ENCODE results near the gene VEPH1.
A peak's percentile ranks its signal among the peaks of the same experiment; 100 is the strongest.

VEPH1 gene

DNA sequence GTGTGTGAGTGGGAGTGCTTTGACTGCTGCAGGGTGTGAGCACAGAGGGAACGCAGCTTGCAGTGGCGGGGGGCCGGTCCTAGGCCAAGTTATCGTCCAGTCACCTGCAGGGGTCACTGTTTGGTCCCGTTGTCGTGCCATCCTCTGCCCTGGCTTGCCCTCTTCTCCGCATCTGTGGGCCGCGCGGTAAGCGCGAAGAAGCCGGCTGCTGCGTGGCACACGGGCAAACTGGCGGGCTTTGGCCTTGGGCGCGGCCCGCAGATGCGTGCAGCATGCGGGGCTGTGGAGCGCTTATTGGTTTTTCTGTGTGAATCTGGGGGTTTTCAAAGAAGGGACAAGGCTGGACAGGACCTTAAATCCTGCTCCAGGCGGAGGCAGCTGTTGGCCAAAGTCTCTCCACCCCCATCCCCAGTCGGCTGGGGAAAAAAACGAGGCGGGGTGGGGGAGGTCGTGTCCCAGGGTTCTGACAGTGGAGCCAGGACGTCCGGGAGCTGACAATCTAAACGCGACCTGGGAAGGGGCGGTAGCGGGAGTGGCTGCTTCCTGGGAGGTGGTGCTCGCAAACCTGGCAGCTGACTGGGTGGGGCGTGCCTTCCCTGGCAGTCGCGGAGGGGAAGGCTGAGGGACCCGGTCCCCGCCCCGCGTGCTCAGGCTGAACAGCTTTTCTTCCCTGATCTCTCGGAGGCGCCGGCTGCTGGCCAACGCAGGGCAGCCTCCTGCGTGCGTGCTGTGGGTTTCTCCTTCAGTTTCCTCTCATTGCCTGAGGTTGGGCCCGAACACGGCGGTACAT lies 39.7 kb upstream of the VEPH1 start:
- Histone ChIP-seq H3K4me3 (ENCODE audit: low read length) (peak overlapping the region; percentile 30), H3K36me3 (ENCODE audit: control insufficient read depth, insufficient read depth, low read length) (no peaks in the 10 kb centered on the region), H3K27me3 (ENCODE audit: insufficient read depth, low read length, poor library complexity) (no peaks in the 10 kb centered on the region), H4K8ac (ENCODE audit: low read depth, low read length) (no peak overlapping the region), H3K4me2 (ENCODE audit: low read length) (peak overlapping the region; percentile 56), H3K79me1 (ENCODE audit: low read length) (no peaks in the 10 kb centered on the region), H2BK15ac (replicated peaks; ENCODE audit: low read depth) (no peak overlapping the region), H3K56ac (ENCODE audit: low read length) (peak overlapping the region; percentile 80), H3K9ac (ENCODE audit: low read length) (peak overlapping the region; percentile 61), H3K4me1 (ENCODE audit: control insufficient read depth, low read depth, low read length) (no peaks in the 10 kb centered on the region), H3K4ac (ENCODE audit: low read depth, low read length) (no peak overlapping the region), H2BK120ac (ENCODE audit: low read depth, low read length) (no peak overlapping the region), H3K23ac (ENCODE audit: low read length) (no peak overlapping the region), H4K5ac (ENCODE audit: low read length) (no peak overlapping the region), H2BK5ac (ENCODE audit: low read length) (no peak overlapping the region), H3K18ac (ENCODE audit: low read length) (no peak overlapping the region), H3K27ac (ENCODE audit: low read depth, low read length) (no peak overlapping the region), H2AK5ac (ENCODE audit: low read length) (no peak overlapping the region), H3K79me2 (ENCODE audit: control insufficient read depth, insufficient read depth, low read length) (no peaks in the 10 kb centered on the region)
- peak; percentile 70 for DNase-seq
- WGBS (ENCODE audit: extremely low coverage, insufficient coverage, low lambda C conversion rate) = no CpG with 5 or more reads among the region's 50 CpGs

- Histone ChIP-seq H4K8ac (ENCODE audit: low read depth, low read length) (no peak overlapping the region), H4K5ac (ENCODE audit: low read length) (no peak overlapping the region), H3K4me2 (ENCODE audit: low read length) (no peak overlapping the region), H3K23ac (ENCODE audit: low read length) (no peak overlapping the region), H3K4me1 (ENCODE audit: control insufficient read depth, low read depth, low read length) (no peaks in the 10 kb centered on the region), H2BK15ac (replicated peaks; ENCODE audit: low read depth) (no peak overlapping the region), H2BK120ac (ENCODE audit: low read depth, low read length) (no peak overlapping the region), H2BK5ac (ENCODE audit: low read length) (no peak overlapping the region), H3K56ac (ENCODE audit: low read length) (no peak overlapping the region), H3K79me1 (ENCODE audit: low read length) (no peaks in the 10 kb centered on the region), H3K27ac (ENCODE audit: low read depth, low read length) (no peak overlapping the region), H3K27me3 (ENCODE audit: insufficient read depth, low read length, poor library complexity) (no peaks in the 10 kb centered on the region), H3K4me3 (ENCODE audit: low read length) (no peak overlapping the region), H3K4ac (ENCODE audit: low read depth, low read length) (no peak overlapping the region), H3K18ac (ENCODE audit: low read length) (no peak overlapping the region), H3K79me2 (ENCODE audit: control insufficient read depth, insufficient read depth, low read length) (no peaks in the 10 kb centered on the region), H3K9ac (ENCODE audit: low read length) (no peak overlapping the region), H2AK5ac (ENCODE audit: low read length) (no peak overlapping the region), H3K36me3 (ENCODE audit: control insufficient read depth, insufficient read depth, low read length) (no peaks in the 10 kb centered on the region)
- WGBS (ENCODE audit: extremely low coverage, insufficient coverage, low lambda C conversion rate) = no CpG with 5 or more reads among the region's 6 CpGs
- DNase-seq = no peak
Observed at GRCh38 chr3:157541506-157542236, 38.5 kb upstream of the VEPH1 start.

- H3K23ac ChIP-seq (ENCODE audit: low read length) = no peak overlapping the region
- H3K27ac ChIP-seq (ENCODE audit: low read depth, low read length) = no peak overlapping the region
- no CpG with 5 or more reads among the region's 3 CpGs for WGBS (ENCODE audit: extremely low coverage, insufficient coverage, low lambda C conversion rate)
- H3K79me1 ChIP-seq (ENCODE audit: low read length) = no peaks in the 10 kb centered on the region
- H4K5ac ChIP-seq (ENCODE audit: low read length) = no peak overlapping the region
- H3K9ac ChIP-seq (ENCODE audit: low read length) = no peak overlapping the region
- H2BK5ac ChIP-seq (ENCODE audit: low read length) = no peak overlapping the region
- no peaks in the 10 kb centered on the region for H3K79me2 ChIP-seq (ENCODE audit: control insufficient read depth, insufficient read depth, low read length)
- no peaks in the 10 kb centered on the region for H3K36me3 ChIP-seq (ENCODE audit: control insufficient read depth, insufficient read depth, low read length)
- no peaks in the 10 kb centered on the region for H3K27me3 ChIP-seq (ENCODE audit: insufficient read depth, low read length, poor library complexity)
- no peak overlapping the region for H3K4me3 ChIP-seq (ENCODE audit: low read length)
- no peak overlapping the region for H3K4me2 ChIP-seq (ENCODE audit: low read length)
- no peak overlapping the region for H2BK15ac ChIP-seq (replicated peaks; ENCODE audit: low read depth)
- DNase-seq = no peak
- no peaks in the 10 kb centered on the region for H3K4me1 ChIP-seq (ENCODE audit: control insufficient read depth, low read depth, low read length)
- no peak overlapping the region for H2BK120ac ChIP-seq (ENCODE audit: low read depth, low read length)
- H3K18ac ChIP-seq (ENCODE audit: low read length) = no peak overlapping the region
- no peak overlapping the region for H3K56ac ChIP-seq (ENCODE audit: low read length)
- no peak overlapping the region for H3K4ac ChIP-seq (ENCODE audit: low read depth, low read length)
- H2AK5ac ChIP-seq (ENCODE audit: low read length) = no peak overlapping the region
- H4K8ac ChIP-seq (ENCODE audit: low read depth, low read length) = no peak overlapping the region
Observed at GRCh38 chr3:157540656-157541055, 37.4 kb upstream of the VEPH1 start.

DNA sequence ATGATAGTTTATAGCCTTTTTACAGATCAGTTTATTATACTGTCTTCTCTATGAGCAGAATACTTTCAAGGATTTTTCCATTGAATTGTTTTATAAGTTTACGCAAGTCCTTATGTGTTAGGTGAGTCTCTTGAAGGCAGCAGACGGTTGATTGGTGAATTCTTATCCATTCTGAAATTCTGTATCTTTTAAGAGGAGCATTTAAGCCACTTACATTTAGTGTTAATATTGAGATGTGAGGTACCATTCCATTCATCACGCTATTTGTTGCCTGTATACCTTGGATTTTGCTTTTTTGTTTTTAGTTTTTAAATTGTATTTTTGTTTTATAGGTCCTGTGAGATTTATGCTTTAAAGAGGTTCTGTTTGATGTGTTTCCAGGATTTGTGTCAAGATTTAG lies 32.5 kb upstream of the VEPH1 start:
- no peaks in the 10 kb centered on the region for H3K36me3 ChIP-seq (ENCODE audit: control insufficient read depth, insufficient read depth, low read length)
- no peak overlapping the region for H3K18ac ChIP-seq (ENCODE audit: low read length)
- no peaks in the 10 kb centered on the region for H3K79me1 ChIP-seq (ENCODE audit: low read length)
- no peaks in the 10 kb centered on the region for H3K27me3 ChIP-seq (ENCODE audit: insufficient read depth, low read length, poor library complexity)
- no peak overlapping the region for H4K8ac ChIP-seq (ENCODE audit: low read depth, low read length)
- no peak overlapping the region for H3K27ac ChIP-seq (ENCODE audit: low read depth, low read length)
- H2BK5ac ChIP-seq (ENCODE audit: low read length) = no peak overlapping the region
- H3K4me1 ChIP-seq (ENCODE audit: control insufficient read depth, low read depth, low read length) = peaks cover 2% of the 10 kb centered on the region
- no peak overlapping the region for H3K56ac ChIP-seq (ENCODE audit: low read length)
- no peak overlapping the region for H2BK15ac ChIP-seq (replicated peaks; ENCODE audit: low read depth)
- H3K79me2 ChIP-seq (ENCODE audit: control insufficient read depth, insufficient read depth, low read length) = no peaks in the 10 kb centered on the region
- no peak overlapping the region for H2BK120ac ChIP-seq (ENCODE audit: low read depth, low read length)
- no peak overlapping the region for H3K4me3 ChIP-seq (ENCODE audit: low read length)
- no peak overlapping the region for H3K23ac ChIP-seq (ENCODE audit: low read length)
- H2AK5ac ChIP-seq (ENCODE audit: low read length) = no peak overlapping the region
- no peak overlapping the region for H3K4ac ChIP-seq (ENCODE audit: low read depth, low read length)
- H3K9ac ChIP-seq (ENCODE audit: low read length) = no peak overlapping the region
- H3K4me2 ChIP-seq (ENCODE audit: low read length) = no peak overlapping the region
- DNase-seq = no peak
- WGBS (ENCODE audit: extremely low coverage, insufficient coverage, low lambda C conversion rate) = no CpG with 5 or more reads among the region's 3 CpGs
- H4K5ac ChIP-seq (ENCODE audit: low read length) = no peak overlapping the region

- peak; percentile 63 for DNase-seq
- no peak overlapping the region for H4K8ac ChIP-seq (ENCODE audit: low read depth, low read length)
- H3K4me2 ChIP-seq (ENCODE audit: low read length) = no peak overlapping the region
- H3K4me3 ChIP-seq (ENCODE audit: low read length) = no peak overlapping the region
- H4K5ac ChIP-seq (ENCODE audit: low read length) = no peak overlapping the region
- H3K4me1 ChIP-seq (ENCODE audit: control insufficient read depth, low read depth, low read length) = peaks cover 2% of the 10 kb centered on the region
- H2BK15ac ChIP-seq (replicated peaks; ENCODE audit: low read depth) = no peak overlapping the region
- no peak overlapping the region for H3K27ac ChIP-seq (ENCODE audit: low read depth, low read length)
- H3K79me2 ChIP-seq (ENCODE audit: control insufficient read depth, insufficient read depth, low read length) = no peaks in the 10 kb centered on the region
- no peak overlapping the region for H3K23ac ChIP-seq (ENCODE audit: low read length)
- H3K27me3 ChIP-seq (ENCODE audit: insufficient read depth, low read length, poor library complexity) = no peaks in the 10 kb centered on the region
- H3K9ac ChIP-seq (ENCODE audit: low read length) = no peak overlapping the region
- no peaks in the 10 kb centered on the region for H3K79me1 ChIP-seq (ENCODE audit: low read length)
- no peak overlapping the region for H3K18ac ChIP-seq (ENCODE audit: low read length)
- WGBS (ENCODE audit: extremely low coverage, insufficient coverage, low lambda C conversion rate) = no CpG with 5 or more reads among the region's 2 CpGs
- H3K56ac ChIP-seq (ENCODE audit: low read length) = no peak overlapping the region
- no peak overlapping the region for H3K4ac ChIP-seq (ENCODE audit: low read depth, low read length)
- H2BK5ac ChIP-seq (ENCODE audit: low read length) = no peak overlapping the region
- no peak overlapping the region for H2AK5ac ChIP-seq (ENCODE audit: low read length)
- no peak overlapping the region for H2BK120ac ChIP-seq (ENCODE audit: low read depth, low read length)
- H3K36me3 ChIP-seq (ENCODE audit: control insufficient read depth, insufficient read depth, low read length) = no peaks in the 10 kb centered on the region
Observed at GRCh38 chr3:157534725-157535161, 31.5 kb upstream of the VEPH1 start.

Data from mesendoderm (in vitro differentiated cells).